DMS114 treated with DMSO at 0.1 percent for 48 hours (cell line): ENCODE results near the gene XXYLT1.
A peak's percentile ranks its signal among the peaks of the same experiment; 100 is the strongest.

ENCODE experiments used
- DNase-seq: peaks from one replicate; lab custom pipeline; 2025; ENCODE audit not compliant: unreplicated experiment; lab: John Stamatoyannopoulos, UW

The XXYLT1 gene

DNA sequence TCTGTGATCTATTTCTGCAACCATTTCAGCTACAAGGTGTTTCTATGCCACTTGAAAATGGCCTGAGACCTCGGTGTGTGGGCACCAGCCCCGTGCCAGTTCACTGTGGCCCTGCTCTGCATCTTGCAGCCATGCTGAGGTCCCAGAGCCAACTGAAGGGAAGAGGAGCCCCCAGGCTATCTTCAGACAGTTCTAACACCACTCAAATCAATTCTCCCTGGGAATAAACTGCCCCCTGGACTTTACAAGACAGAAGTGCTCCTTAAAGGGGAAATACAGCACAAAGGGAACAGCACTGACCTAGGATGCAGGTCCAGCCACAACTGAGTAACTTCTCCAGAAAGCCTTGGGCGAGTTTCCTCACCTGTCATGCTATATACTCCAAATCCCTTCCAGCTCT, 3.9 kb downstream of the XXYLT1 start:
- DNase-seq = no peak

DNA sequence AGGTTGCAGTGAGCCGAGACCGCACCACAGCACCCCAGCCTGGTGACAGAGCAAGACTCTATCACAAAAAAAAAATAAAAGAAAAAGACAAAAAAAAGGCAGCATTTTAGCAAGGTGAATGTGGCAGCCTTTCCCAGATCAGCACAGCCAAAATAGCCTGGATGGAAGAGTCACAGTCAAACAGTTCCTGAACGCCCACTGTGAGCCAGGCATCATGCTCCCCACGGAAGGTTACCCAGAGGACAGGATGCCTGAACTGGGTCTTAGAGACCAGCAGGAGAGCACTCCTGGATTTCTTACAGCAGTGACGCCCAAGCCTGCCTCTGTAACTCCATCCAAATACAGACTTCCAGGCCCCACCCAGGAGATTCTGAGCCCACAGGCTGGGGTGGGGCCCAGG, 4.5 kb downstream of the XXYLT1 start:
- no peak for DNase-seq

DNA sequence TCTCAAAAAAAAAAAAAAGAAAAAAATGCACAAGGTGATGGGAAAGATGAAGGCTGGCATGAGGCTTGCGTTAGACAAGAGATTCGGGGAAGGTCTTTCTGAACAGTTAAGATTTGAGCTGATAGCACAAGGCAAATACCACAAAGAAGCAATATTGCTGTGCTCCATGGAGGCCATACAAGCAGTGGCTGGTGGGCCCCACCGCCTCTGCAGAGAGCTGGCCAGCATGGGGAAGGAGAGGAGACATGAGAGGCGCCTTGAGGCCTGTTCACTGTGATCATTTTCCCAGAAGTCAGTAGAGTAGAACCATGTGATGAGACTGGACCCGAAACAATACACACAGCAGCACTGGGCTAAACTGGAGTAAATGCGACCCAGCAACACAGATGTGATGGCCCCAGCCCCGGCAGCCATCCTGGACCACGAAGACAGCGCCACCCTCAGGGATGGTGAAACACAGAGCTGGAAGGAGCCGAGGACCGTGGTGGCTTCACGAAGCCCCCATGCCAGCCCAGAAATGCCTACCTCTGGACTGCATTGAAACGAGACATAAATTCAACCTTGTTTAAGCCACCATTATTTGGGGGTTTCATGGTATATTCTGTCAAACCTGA, 5.5 kb downstream of the XXYLT1 start:
- DNase-seq = no peak

DNA sequence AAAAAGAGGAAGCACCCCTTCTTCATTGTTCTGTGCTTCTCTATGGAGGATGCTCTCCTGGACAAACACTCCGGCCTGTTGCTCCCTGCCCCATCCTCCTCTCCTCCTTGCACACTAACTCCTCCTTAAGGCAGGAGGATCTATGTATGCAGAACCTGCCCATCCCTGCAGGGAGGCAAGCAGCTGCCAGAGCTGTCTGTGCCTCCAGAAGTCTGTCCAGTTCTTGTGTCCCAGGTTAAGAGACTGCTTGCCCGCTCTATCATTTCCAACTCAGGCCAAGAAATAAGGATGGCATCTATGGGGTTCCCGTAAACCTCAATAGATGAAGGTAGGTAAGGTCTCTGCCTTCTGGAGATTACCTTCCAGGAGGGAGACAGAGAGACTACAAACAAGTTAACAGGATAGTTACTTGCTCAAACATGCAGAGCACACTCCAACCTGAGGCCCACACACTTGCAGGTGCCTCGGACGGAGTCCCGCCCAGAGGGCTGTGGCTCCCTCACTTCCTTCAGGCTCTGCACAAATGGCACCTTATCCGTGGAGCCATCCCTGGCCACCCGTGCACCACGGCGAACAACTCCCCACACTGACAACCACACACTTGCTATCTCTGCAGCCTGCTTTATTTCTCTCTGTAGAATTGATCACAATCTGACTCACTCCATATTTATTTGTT, 6.9 kb downstream of the XXYLT1 start:
- no peak for DNase-seq

DNA sequence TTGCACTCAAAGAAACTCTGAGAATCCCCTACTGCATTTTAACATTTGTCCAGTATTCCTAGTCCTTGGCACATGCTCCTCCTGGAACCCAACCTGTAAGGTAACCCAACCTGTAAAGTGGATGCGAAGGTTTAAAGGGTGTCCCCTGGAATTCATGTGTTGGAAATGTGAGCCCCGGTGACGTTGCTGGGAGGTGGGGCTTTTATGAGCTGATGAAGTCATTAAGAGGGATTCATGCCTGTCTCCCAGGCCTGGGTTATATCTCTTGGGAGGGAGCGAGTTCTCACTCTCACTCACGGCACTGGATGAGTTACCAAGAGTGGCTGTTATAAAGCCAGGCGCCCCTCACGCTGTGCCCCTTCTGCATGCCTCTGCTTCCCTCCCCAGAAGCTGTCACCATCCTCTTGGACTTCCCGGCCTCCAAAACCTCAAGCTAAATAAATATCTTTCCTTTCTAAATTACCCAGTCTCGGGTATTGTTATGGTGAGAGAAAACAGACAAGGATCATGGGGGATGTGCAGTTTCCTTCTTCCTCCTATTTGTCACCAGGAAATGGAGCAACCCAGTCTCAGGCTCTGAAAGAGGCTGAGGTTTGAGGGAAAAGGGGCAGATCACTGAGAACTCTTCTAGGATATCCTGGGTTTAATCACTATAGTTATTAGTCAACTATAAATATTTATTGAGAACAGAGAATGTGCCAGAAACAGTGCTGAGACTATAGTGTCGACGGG, 7.6 kb downstream of the XXYLT1 start:
- no peak for DNase-seq

DNA sequence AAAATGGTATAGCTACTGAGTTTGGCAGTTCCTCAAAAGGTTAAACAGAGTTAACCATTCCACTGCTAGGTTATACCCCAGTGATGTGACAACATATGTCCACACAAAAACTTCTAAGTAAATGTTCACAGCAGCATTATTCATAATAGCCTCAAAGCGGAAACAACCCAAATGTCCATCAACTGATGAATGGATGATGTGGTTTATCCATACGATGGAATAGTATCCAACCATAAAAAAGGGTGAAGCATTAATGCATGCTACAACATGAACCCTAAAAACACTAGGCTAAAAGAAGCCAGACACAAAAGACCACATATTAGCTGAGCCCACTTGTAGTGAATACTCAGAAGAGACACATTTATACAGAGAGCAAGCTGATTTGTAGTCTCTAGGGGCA, 9.0 kb downstream of the XXYLT1 start:
- DNase-seq = no peak

DNA sequence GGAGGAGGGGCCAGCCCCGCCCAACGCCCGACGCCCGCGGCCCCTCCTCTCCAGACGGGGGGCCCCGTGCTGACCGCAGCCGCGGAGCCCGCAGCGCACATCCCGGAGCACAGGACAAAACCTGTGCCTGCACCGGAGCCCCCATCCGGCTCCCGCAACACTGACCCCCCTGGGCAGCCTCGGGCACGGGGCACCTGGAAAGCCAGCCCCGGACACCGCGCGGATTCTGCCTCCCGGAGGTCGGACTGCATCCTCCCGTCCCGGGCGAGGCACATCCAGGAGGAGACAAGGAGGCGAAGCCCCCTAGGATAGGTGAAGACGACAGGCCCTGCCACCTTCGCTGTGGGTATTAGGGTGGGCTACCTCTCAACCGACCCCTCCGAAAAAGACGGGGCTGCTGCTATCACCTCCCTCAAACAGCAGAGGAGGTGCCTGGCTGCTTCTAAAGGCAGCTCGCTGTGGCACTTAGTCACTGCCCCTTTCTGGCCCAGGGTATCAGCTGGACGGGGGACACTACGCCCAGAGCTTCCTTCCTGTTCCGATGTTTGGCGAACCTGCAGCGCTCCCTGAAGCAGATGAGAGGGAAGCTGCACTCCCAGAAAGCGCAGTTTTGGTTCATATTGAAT, 10.6 kb downstream of the XXYLT1 start:
- no peak for DNase-seq

DNA sequence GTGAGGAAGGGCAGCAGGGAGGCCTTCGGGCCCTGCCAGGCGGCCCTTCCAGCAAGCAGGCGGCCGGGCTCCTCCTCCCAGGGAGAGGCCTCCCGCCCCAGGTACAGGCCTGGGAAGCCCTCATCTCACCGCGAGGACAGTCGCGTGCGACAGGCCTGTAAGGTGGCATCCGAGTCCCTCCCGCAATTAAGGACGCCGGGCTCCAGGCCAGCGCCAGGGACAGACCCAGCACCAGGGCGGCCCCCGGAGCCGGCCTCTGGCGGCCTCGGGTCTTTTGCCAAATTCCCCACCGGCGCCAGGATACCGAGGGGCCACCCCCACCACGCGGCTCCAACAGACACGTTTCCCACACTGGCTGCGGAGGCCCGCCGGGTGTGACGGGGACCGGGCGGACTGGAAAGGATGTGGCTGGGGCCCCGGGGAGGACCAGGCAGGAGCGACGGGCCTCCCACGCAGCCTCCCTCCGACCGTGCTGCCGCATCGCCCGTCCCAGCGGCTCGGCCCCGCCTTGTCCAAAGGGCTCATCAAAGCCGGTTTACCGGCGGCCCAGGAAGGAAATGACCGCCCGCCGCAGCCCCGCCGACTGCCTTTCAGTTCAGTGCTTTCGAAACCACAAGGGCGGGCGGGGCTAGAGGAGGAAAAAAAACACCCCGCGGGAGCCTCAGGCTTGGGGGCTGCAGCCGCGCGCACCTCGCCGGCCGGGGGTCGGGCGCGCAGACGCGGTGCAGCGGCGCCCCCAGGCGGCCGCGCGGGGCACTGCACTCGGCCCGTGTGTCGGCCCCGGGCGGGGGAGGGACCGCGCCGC, 11.3 kb downstream of the XXYLT1 start:
- peak; percentile 25 for DNase-seq

DNA sequence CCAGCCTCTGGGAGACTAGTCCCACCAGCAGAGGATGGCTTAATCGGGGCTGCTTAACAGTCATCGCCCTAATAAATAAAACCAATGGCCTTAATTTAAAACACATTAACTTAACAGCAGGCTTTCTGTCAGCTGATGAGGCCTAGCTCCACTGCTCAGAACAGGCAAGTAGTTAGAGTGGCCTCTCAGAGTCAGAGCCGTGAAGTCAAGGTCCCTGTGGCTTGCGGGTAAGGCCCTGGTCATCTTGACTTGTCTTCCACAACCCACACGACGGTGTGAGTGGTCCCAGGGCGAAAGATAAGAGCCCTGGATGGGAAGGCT, 11.8 kb downstream of the XXYLT1 start:
- no peak for DNase-seq

DNA sequence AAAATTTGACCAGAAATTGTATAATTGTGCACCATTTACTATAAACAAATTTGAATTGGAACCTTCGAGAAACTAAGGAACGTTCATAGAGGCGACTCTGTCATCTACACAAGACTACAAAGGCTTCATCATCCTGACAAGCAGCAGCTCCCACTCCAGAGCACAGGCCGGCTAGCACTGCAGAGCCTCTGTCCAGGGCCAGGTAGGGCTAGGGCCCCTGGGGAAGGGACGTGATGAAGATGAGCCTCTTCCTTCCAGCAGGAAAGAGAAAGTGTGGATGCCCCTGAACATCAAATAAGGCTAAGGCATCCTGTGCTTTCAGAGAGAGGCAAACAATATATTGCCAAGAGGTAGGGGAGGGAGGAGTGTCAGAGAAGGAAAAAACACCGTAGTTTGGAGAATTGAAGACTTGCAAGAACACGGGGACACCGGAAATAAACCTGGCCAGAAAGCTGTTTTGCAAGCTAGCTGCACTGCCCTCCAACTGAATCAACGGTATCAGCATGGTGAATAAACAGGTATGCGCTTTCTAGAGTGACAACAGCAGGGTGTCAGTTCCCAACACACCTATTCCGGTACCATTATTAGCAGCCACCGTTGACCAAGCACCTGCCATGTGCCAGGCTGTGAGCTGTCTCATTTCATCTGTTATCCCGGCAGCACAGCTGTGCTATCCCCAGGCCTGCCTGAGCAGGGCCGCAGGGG, 12.4 kb downstream of the XXYLT1 start:
- no peak for DNase-seq

DNA sequence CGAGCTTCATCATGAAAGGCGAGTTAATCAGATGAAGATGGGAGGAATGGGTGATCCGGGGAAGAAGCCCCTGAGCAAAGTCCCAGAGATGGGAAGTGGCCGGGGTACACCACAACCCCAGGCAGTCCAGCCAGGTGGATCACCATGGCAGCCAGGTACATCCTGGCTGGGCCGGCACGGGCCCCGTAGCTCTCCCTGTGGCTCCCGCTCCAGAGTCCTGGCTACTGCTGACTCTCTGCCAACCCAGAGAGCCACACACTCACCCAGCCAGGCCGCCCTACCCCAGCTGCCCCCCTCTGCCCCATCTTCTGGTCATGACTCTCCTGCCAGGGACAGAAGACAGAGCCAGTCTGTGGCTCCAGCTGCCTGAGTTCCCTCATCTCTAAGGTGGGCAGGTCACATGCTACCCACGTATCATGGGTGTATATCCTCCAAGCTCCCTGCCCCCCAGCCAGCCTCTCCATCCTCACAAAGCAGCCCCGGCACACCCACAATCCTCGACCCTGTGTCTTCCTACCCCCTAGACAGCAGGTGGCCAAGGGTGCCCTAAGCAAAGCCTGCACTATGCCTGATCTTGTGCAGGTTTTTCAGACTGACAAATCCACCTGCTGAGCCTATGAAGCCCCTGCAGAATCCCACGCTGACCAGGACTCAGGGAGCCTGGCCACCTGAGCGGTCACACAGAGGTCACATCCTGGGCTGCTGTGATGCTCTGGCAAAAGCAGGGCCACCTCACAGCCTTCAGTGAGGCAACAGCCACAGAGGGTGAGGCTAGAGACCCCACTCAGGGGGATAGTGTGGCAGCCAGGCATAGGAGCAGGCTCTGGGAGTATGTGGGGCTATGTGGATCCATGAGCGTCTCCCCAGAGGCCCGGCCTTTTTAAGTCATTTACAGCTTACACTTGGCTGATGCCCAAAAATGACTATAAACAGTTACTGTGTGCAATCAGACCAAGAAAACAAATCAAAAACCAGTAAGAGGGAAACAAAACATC, 13.2 kb downstream of the XXYLT1 start:
- no peak for DNase-seq

DNA sequence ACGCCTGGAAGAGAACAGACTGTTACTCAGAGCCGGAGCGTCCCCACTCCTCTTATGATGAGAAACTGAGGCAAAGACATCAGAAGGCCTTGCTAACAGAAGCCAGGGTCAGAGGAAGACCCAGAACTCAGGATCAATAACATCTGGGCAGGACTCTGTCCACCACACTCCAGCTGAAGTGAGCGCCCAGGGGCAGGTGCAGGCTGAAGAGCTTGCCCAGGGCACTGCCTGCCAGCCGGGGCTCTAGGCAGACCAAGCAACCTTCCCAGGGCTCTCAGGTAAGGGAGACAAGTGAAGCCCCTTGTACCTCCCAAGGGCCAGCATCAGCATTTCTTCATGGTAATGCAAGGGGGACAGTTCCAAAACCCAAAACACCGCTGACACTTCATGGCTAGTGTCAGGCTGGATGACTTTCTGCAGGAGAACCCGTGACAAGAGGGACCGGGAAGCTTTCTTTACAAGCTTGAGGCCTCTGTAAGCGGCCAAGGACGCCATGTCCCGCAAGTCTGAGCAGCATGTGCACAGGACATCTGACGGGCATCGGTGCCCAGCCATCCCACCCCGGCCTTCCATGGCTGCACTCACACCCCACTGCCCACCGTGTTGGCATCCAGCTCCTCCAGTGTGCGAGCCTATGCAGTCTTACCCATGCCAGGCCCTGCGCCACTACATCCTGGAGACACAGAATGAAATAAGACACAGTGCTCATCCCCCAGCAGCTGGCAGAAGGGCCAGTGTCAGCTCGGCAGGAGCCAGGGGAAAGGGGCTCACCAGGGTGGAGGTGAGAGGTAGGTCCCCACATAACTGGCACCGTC, 14.1 kb downstream of the XXYLT1 start:
- no peak for DNase-seq

DNA sequence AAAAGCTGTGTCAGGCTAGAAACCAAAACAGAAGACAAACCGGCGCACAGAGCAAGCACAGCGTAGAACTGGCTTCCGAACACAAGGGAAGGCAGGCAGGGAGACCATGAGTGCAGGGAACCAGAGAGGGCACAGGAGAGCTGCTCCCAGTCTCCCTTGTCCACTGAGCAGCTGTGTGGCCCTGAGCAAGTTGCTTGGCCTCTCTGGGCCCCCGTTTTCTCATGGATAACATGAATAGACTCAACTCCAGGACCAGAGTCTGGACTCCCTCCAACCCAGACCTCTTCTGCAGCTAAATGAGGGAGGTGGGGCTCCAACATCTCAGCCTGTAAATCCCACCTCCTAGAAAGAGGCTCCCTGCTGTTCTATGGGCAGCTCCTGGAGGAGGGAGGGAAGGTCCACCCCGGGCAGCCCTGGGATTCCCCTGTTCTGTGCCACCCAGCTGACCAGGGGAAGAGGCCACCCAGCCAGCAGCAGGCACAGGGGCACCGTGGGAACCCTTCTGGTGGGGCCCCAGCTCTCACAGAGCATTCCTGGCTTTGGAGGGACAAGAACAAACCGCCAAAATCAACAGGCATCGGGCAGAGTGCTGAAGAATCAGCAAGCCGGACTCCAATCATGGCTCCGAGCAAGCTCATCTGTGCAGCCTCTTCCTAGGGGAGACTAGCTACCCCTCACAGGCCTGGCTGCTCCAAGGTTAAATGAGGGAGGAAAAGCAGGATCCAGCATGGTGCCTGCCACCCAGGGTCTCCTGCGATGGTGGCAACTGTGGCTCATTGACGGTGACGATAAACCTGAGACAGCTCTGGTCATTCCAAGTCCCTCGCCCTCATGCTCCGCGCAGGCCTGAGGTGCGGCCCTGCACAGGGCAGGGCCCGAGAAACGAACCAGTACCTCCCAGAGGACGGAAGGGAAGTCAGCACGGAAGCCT, 15.1 kb downstream of the XXYLT1 start:
- DNase-seq = no peak

DNA sequence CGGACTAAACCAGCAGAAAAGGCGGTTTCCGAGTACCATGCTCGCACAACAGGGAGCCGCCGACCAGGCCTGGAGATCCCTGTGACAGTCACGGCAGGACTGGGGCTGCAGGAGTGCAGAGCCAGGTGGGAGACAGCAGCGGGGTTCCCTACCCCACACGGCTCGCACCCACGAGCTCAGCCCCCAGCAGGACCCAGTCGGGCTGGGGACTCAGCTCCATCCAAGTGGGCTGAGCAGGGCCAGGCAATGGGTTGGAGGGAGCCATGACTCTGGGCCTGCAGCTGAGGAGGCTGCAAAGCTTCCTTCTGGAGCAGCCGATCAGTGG, 15.8 kb downstream of the XXYLT1 start:
- no peak for DNase-seq

DNA sequence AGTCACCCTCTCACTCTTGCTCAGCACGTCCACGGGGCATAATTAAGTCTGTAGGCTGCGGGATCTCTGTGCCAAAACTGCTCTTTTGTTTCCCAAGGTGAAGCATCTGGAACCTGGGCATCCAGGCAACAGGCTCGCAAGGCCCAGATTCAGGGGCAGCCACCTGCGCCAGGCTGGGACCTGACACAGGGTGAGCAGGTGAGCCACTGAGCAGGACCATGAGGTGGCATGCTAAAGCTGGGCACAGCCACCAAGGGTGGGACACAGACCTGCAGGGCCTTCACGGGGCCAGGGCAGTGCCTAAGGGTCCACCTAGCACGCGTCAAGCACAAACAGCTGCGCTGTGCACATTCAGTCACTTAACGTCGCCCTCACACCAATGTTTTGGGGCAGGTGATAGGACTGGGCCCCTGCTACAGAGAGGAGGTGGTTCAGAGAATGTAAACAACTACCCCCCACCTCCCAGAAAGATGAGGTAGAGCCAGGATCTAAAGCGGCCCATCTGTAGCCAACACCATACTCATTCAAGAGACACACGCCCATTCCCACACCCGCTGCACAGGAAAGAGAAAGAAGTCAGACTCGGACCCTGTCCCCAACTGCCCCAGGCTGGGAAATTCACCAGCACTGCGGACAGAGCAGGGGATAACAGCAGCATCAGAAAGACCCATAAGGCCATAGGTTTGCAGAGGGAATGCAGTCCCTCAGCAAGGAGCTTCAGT, 16.3 kb downstream of the XXYLT1 start:
- no peak for DNase-seq

DNA sequence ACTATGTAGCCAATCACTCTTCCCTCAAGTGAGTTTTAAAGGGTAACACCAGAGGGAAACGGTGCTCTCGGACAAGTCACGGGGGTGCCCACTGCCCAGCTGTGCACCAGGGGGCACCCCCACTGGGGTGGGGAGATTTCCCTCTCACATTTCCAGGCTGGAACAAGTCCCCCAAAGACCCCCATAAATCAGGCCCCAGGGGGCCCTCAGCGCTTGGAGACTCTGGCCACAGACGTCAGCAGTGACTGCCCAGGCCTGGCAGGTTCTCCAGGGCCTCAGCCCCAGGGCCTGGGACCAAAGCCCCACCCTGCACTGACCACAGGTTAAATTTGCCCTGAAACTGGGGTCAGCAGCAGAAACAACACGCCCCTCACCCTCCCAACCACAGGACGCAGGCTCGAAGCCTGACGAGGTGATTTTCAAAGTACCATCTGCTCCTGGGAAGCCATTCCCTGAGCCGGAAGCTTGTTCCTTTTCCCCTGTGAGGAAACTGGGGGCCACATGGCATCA, 17.0 kb downstream of the XXYLT1 start:
- no peak for DNase-seq
